Astrocyte (in vitro differentiated cells and primary cell): ENCODE results near the gene SMOC2.

ENCODE experiments used
- CTCF ChIP-seq: IDR thresholded peaks from 2 replicates; pipeline ENCODE4 v1.5.1; 2011; ENCODE audit warnings: low read depth, mild to moderate bottlenecking, inconsistent platforms, low read length, moderate library complexity; ENCODE audit not compliant: insufficient read depth
- EZH2 ChIP-seq: IDR thresholded peaks from 2 replicates; pipeline ENCODE4 v1.6.1; 2012; ENCODE audit warnings: mild to moderate bottlenecking, low read length, inconsistent platforms; ENCODE audit not compliant: insufficient read depth

GRCh38 chr6:168395983-168396382, 45.0 kb upstream of the SMOC2 start:
- no peak for TF ChIP-seq CTCF
- no peak for TF ChIP-seq EZH2
